Activated B cell treated with CpG ODN at 0.5 μM for 24 hours (primary cell): Measurements from ENCODE around the gene RABGAP1L. TPM values are rescaled to one million over a fixed set of nuclear protein-coding genes. Genes with fewer than 3 reads are reported as not detected.
"Not testable (repeated sequence)": the region's sequence is repeated elsewhere in the genome, so short reads cannot be mapped to it uniquely, and the experiment has no call there.

Experiments
- ATAC-seq: fragments of 200-7000 bp; cut with Tn5 transposase; one replicate; pipeline ENCODE4 v1.10.0; 2021; ENCODE audit warnings: low read depth, mild to moderate bottlenecking, moderate library complexity
- CTCF ChIA-PET: fragments of 350-600 bp; sonication (Branson Sonifier 250); formaldehyde crosslinking; loops from one replicate; lab custom pipeline; 2021; ENCODE audit warnings: antibody characterized with exemption; lab: Charles Lee
- POLR2A ChIA-PET: fragments of 350-600 bp; sonication (Branson Sonifier 250); formaldehyde crosslinking; loops from one replicate; lab custom pipeline; 2021; ENCODE audit warnings: antibody characterized with exemption; lab: Charles Lee
- DNase-seq: peaks from one replicate; pipeline ENCODE4 v3.0.0; 2022
- H3K27ac Mint-ChIP-seq: one replicate; pipeline ENCODE4 v1.8.0; 2020; ENCODE audit warnings: mixed read lengths
- H3K27me3 Mint-ChIP-seq: one replicate; pipeline ENCODE4 v1.8.0; 2021; ENCODE audit warnings: mixed read lengths
- H3K36me3 Mint-ChIP-seq: one replicate; pipeline ENCODE4 v1.8.0; 2021; ENCODE audit warnings: low read depth, mixed read lengths
- H3K4me1 Mint-ChIP-seq: one replicate; pipeline ENCODE4 v1.8.0; 2021; ENCODE audit warnings: mixed read lengths
- H3K4me3 Mint-ChIP-seq: one replicate; pipeline ENCODE4 v1.8.0; 2020; ENCODE audit warnings: mild to moderate bottlenecking, mixed read lengths
- H3K9me3 Mint-ChIP-seq: one replicate; pipeline ENCODE4 v1.8.0; 2020; ENCODE audit warnings: mixed read lengths
- intact Hi-C: fragments of 100-400 bp; cut with micrococcal nuclease; formaldehyde crosslinking; loops from one replicate; pipeline ENCODE4 v1.15.1; 2024
- total RNA-seq: library from RNA; stranded (reverse); gene quantifications from 2 replicates; pipeline ENCODE4 v1.2.3, GENCODE V29; 2022
- TF ChIP-seq, protein P1 (sequence below): fragments of 200-600 bp; IDR thresholded peaks from one replicate; pipeline ENCODE4 v1.8.0; 2022; ENCODE audit warnings: antibody characterized with exemption, mild to moderate bottlenecking

The RABGAP1L gene
- total RNA-seq, 1 donor from 2014 or later: 126 TPM

DNA sequence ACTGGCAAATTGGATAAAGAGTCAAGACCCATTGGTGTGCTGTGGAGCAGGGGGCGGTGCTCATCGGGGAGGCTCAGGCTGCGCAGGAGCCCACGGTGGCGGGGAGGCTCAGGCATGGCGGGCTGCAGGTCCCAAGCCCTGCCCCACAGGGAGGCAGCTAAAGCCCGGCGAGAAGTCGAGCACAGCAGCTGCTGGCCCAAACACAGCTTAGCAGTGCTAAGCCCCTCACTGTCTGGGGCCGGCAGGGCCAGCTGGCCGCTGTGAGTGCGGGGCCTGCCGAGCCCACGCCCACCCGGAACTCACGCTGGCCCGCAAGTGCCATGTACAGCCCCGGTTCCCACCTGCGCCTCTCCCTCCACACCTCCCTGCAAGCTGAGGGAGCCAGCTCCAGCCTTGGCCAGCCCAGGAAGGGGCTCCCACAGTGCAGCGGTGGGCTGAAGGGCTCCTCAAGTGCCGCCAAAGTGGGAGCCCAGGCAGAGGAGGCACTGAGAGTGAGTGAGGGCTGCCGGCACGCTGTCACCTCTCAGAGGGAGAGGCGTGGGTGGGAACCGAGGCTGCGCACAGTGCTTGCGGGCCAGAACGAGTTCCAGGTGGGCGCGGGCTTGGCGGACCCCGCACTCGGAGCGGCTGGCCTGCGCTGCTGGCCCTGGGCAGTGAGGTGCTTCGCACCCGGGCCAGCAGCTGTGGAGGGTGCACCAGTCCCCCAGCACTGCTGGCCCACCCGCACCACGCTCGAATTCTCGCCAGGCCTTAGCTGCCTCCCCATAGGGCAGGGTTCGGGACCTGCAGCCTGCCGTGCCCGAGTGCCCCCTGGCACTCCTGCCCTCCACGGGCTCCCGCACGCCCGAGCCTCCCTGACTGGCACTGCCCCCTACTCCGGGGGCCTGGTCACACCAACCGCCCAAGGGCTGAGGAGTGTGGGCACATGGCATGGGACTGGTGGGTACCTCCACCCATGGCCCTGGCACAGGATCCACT is 551.8 kb downstream of the RABGAP1L start:
- intact Hi-C loops: no loop called here
- ATAC-seq (no peak), DNase-seq (no peak)
- CTCF ChIA-PET: no interaction called here
- peaks cover 3% of the 10 kb centered on the region for H3K9me3 Mint-ChIP-seq
- H3K4me3 Mint-ChIP-seq: no peak overlapping the region
- TF ChIP-seq, protein P1, sequence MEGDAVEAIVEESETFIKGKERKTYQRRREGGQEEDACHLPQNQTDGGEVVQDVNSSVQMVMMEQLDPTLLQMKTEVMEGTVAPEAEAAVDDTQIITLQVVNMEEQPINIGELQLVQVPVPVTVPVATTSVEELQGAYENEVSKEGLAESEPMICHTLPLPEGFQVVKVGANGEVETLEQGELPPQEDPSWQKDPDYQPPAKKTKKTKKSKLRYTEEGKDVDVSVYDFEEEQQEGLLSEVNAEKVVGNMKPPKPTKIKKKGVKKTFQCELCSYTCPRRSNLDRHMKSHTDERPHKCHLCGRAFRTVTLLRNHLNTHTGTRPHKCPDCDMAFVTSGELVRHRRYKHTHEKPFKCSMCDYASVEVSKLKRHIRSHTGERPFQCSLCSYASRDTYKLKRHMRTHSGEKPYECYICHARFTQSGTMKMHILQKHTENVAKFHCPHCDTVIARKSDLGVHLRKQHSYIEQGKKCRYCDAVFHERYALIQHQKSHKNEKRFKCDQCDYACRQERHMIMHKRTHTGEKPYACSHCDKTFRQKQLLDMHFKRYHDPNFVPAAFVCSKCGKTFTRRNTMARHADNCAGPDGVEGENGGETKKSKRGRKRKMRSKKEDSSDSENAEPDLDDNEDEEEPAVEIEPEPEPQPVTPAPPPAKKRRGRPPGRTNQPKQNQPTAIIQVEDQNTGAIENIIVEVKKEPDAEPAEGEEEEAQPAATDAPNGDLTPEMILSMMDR: no peak
- no peak overlapping the region for H3K27ac Mint-ChIP-seq
- no peaks in the 10 kb centered on the region for H3K27me3 Mint-ChIP-seq
- POLR2A ChIA-PET: no interaction called here
- H3K4me1 Mint-ChIP-seq: no peaks in the 10 kb centered on the region
- H3K36me3 Mint-ChIP-seq: peaks cover 55% of the 10 kb centered on the region

DNA sequence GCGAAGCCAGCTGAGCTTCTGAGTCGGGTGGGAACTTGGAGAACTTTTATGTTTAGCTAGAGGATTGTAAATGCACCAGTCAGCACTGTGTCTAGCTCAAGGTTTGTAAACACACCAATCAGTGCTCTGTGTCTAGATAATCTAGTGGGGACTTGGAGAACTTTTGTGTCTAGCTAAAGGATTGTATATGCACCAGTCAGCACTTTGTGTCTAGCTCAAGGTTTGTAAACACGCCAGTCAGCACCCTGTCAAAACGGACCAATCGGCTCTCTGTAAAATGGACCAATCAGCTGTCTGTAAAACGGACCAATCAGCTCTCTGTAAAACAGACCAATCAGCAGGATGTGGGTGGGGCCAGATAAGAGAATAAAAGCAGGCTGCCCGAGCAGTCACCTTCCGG is 552.5 kb downstream of the RABGAP1L start:
- ATAC-seq, H3K9me3 Mint-ChIP-seq, H3K4me3 Mint-ChIP-seq, H3K27ac Mint-ChIP-seq, H3K4me1 Mint-ChIP-seq, intact Hi-C loops, CTCF ChIA-PET, DNase-seq, POLR2A ChIA-PET, H3K27me3 Mint-ChIP-seq: not testable (repeated sequence)
- H3K36me3 Mint-ChIP-seq: peaks cover 55% of the 10 kb centered on the region

DNA sequence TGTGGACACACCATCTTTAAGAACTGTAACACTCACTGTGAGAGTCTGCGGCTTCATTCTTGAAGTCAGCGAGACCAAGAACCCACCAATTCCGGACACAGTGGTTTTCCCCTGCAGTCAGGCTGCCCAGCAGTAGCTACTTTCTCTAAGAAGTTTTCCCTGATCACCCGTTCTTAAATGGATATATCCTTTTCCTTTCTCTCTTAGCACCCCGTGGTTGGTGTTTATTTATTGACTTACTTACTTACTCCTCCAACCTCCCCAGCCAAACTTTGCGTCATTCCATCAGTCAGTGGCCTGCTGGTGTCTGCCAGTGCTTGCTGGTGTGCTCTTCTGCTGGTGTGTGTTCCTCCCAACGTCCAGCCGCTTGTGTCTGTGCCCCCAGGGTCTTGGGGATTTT is 553.2 kb downstream of the RABGAP1L start:
- no peaks in the 10 kb centered on the region for H3K4me1 Mint-ChIP-seq
- TF ChIP-seq, protein P1: no peak
- no peaks in the 10 kb centered on the region for H3K27me3 Mint-ChIP-seq
- H3K4me3 Mint-ChIP-seq: no peak overlapping the region
- ATAC-seq (no peak), DNase-seq (no peak)
- intact Hi-C loops: no loop called here
- no peak overlapping the region for H3K27ac Mint-ChIP-seq
- POLR2A ChIA-PET: no interaction called here
- peaks cover 50% of the 10 kb centered on the region for H3K36me3 Mint-ChIP-seq
- CTCF ChIA-PET: no interaction called here
- H3K9me3 Mint-ChIP-seq: peaks cover 3% of the 10 kb centered on the region

DNA sequence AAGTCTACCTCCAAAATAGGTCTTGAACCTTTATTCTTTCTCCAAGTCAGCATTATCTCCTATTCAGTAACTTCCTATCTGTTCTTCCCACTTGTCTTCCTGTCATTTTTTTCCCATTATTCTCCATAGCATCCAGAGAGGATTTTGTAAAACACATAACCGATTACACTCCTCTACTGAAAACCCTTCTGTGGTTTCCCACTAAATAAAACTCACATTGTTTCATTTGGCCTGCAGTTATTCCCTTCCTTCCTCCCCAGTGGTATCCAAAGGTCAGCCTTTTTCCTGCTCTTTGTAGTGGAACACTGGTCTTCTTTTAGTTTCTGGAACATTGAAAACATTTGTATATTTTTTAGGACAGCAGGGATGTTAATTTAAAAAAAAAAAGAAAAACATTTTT is 554.5 kb downstream of the RABGAP1L start:
- no peak for ATAC-seq
- ChIA-PET POLR2A (no interaction called here), CTCF (no interaction called here)
- Mint-ChIP-seq H3K27me3 (no peaks in the 10 kb centered on the region), H3K9me3 (peaks cover 3% of the 10 kb centered on the region), H3K4me3 (no peak overlapping the region), H3K27ac (no peak overlapping the region), H3K36me3 (peaks cover 48% of the 10 kb centered on the region), H3K4me1 (no peaks in the 10 kb centered on the region)
- no peak for DNase-seq
- intact Hi-C loops: no loop called here
- TF ChIP-seq, protein P1: no peak

DNA sequence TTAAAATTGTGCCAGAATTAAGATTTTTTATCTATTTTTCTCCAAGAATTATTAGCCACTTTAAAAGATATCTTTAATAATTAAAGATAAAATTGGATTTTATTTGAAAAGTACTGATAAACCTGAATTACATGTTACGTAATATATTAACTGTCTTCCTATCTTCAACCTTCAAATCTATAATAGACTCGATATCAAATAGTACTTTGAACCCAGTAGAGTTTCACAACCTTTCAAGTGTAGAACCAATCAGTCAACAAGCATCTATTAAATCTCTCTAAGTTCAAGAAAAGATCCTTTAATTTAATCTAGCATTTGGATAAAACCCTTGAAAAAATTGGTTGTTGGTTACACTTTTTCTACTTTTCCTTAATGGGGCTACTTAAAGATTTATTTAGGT is 559.9 kb downstream of the RABGAP1L start:
- POLR2A ChIA-PET: no interaction called here
- TF ChIP-seq, protein P1: no peak
- no peak overlapping the region for H3K27ac Mint-ChIP-seq
- DNase-seq (no peak), ATAC-seq (no peak)
- no peaks in the 10 kb centered on the region for H3K4me1 Mint-ChIP-seq
- intact Hi-C loops: no loop called here
- H3K36me3 Mint-ChIP-seq: peaks cover 24% of the 10 kb centered on the region
- CTCF ChIA-PET: no interaction called here
- no peaks in the 10 kb centered on the region for H3K9me3 Mint-ChIP-seq
- no peak overlapping the region for H3K4me3 Mint-ChIP-seq
- no peaks in the 10 kb centered on the region for H3K27me3 Mint-ChIP-seq
